Neural progenitor cell (in vitro differentiated cells): ENCODE data around the gene SPATC1L. TPM values are rescaled to one million over a fixed set of nuclear protein-coding genes. Genes with fewer than 3 reads are reported as not detected.
A peak's percentile ranks its signal among the peaks of the same experiment; 100 is the strongest.
"Not testable (repeated sequence)": the region's sequence is repeated elsewhere in the genome, so short reads cannot be mapped to it uniquely, and the experiment has no call there.

Experiments used
- DNase-seq: peaks from one replicate; pipeline ENCODE4 v3.0.0-alpha.2; 2016; ENCODE audit warnings: low spot score
- H2AFZ ChIP-seq: fragments of 200-600 bp; sonication (generic); replicated peaks from 2 replicates; pipeline ENCODE4 v1.6.1; 2016; ENCODE audit warnings: antibody characterized with exemption
- H3F3A ChIP-seq: fragments of 200-600 bp; sonication (generic); 2 replicates; pipeline ENCODE4 v1.6.1; 2016; ENCODE audit warnings: antibody characterized with exemption, low read depth
- H3K27ac ChIP-seq: fragments of 200-600 bp; sonication (generic); 2 replicates; pipeline ENCODE4 v1.5.1; 2016; ENCODE audit warnings: mild to moderate bottlenecking
- H3K27me3 ChIP-seq: fragments of 200-600 bp; sonication (generic); 2 replicates; pipeline ENCODE4 v1.6.1; 2016; ENCODE audit warnings: mild to moderate bottlenecking, moderate library complexity
- H3K36me3 ChIP-seq: fragments of 200-600 bp; sonication (generic); 2 replicates; pipeline ENCODE4 v1.5.1; 2016
- H3K4me1 ChIP-seq: fragments of 200-600 bp; sonication (generic); 2 replicates; pipeline ENCODE4 v1.6.1; 2016; ENCODE audit warnings: mixed run types
- H3K4me2 ChIP-seq: fragments of 200-600 bp; sonication (generic); 2 replicates; pipeline ENCODE4 v1.6.1; 2016
- H3K4me3 ChIP-seq: fragments of 200-600 bp; sonication (generic); 2 replicates; pipeline ENCODE4 v1.5.1; 2016
- H3K79me2 ChIP-seq: fragments of 200-600 bp; sonication (generic); 2 replicates; pipeline ENCODE4 v1.6.1; 2016; ENCODE audit warnings: low read depth
- H3K9ac ChIP-seq: fragments of 200-600 bp; sonication (generic); 2 replicates; pipeline ENCODE4 v1.6.1; 2016
- H3K9me3 ChIP-seq: fragments of 200-600 bp; sonication (generic); 2 replicates; pipeline ENCODE4 v1.5.1; 2016; ENCODE audit warnings: low read depth
- H4K20me1 ChIP-seq: fragments of 200-600 bp; sonication (generic); 2 replicates; pipeline ENCODE4 v1.6.1; 2016; ENCODE audit warnings: low read depth
- H3K27ac Mint-ChIP-seq: 3 replicates; pipeline ENCODE4 v1.8.0; 2021; ENCODE audit warnings: mixed read lengths
- H3K27me3 Mint-ChIP-seq: 2 replicates; pipeline ENCODE4 v1.8.0; 2022; ENCODE audit warnings: low read depth, mild to moderate bottlenecking, inconsistent platforms, moderate library complexity, mixed read lengths; ENCODE audit not compliant: insufficient read depth
- H3K36me3 Mint-ChIP-seq: 3 replicates; pipeline ENCODE4 v1.8.0; 2021; ENCODE audit warnings: mixed read lengths
- H3K4me1 Mint-ChIP-seq: 3 replicates; pipeline ENCODE4 v1.8.0; 2021; ENCODE audit warnings: mixed read lengths
- H3K4me3 Mint-ChIP-seq: 3 replicates; pipeline ENCODE4 v1.8.0; 2021; ENCODE audit warnings: mild to moderate bottlenecking, moderate library complexity, mixed read lengths
- H3K9me3 Mint-ChIP-seq: 3 replicates; pipeline ENCODE4 v1.8.0; 2020; ENCODE audit warnings: mixed read lengths
- EZH2 ChIP-seq: fragments of 200-600 bp; sonication (generic); IDR thresholded peaks from 2 replicates; pipeline ENCODE4 v1.6.1; 2017; ENCODE audit warnings: antibody characterized with exemption, mild to moderate bottlenecking, moderate library complexity
- EZH2phosphoT487 ChIP-seq: fragments of 200-600 bp; sonication (generic); IDR thresholded peaks from 2 replicates; pipeline ENCODE4 v1.6.1; 2017; ENCODE audit warnings: antibody characterized with exemption
- total RNA-seq: library from RNA; depleted of rRNA; stranded (reverse); fragments of >200 nt; gene quantifications from 2 replicates; pipeline ENCODE4 v1.2.3, GENCODE V29; 2015; ENCODE audit warnings: low replicate concordance
- TF ChIP-seq, protein P1 (sequence below): fragments of 200-600 bp; sonication (generic); IDR thresholded peaks from 2 replicates; pipeline ENCODE4 v1.5.1; 2017; ENCODE audit warnings: antibody characterized with exemption, mild to moderate bottlenecking

Gene SPATC1L
- total RNA-seq, 1 donor from 2014 or later = 5.1 TPM

DNA sequence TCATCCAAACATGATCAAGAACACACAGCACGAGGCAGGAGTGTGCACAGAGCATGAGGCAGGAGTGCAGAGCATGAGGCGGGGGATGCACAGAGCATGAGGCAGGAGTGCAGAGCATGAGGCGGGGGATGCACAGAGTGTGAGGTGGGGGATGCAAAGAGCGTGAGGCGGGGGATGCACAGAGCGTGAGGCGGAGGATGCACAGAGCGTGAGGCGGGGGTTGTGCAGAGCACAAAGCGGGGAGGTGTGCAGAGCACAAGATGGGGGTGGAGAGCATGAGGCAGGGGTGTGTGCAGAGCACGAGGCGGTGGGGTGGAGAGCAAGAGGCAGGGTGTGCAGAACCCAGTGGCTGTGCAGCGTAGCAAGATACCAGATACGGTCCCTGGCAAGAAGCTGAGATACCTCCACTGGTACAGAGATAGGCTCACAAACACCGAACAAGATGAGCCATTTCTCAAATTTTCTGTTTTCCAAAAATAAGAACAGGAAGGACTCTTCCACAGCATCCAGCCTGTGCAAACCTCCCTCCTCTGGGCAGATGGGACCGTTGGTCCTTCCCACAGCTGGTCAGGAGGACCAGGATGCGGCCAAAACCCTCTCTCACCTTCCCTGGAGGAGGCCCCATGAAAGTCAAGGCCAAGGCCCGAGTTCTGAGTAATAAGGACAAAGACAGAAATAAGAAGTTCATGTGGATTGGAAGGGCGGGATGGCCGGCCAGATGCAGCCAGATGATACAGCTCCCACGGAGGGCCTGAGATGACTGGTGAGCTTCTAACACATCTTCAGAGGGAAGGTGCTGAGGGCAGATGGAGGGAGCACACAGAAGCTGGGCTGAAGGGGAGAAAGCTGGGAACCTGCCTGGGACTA, 12.0 kb downstream of the SPATC1L start:
- no peak for DNase-seq

DNA sequence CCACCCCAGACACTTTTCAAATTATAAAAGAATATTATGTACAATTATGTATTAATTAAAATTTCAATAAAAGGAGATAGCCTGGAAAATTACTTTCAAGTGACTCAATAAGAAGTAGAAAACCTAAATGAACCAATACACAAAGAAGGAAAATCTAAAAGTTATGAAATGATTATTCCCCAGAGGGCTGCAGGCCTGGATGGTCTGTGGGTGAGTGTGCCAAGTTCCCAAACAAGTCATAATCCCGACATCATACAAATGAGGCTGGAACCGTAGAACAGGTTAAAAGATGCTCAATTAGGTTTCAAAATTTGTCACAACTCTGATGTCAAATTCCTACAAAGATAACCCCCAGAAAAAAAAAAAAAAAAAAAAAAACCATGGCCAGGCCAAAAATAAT, 12.7 kb downstream of the SPATC1L start:
- Histone ChIP-seq H3K27ac (no peak overlapping the region), H3K79me2 (peaks cover 27% of the 10 kb centered on the region), H3K27me3 (no peaks in the 10 kb centered on the region), H3K9ac (no peak overlapping the region), H3K36me3 (no peaks in the 10 kb centered on the region), H3F3A (no peaks in the 10 kb centered on the region), H3K4me2 (no peak overlapping the region), H4K20me1 (no peaks in the 10 kb centered on the region), H2AFZ (no peak overlapping the region), H3K4me3 (no peak overlapping the region), H3K9me3 (no peaks in the 10 kb centered on the region), H3K4me1 (no peaks in the 10 kb centered on the region)
- Mint-ChIP-seq H3K36me3 (peaks cover 9% of the 10 kb centered on the region), H3K4me1 (peaks cover 13% of the 10 kb centered on the region), H3K4me3 (no peak overlapping the region), H3K27ac (peak overlapping the region; percentile 22), H3K27me3 (peaks cover 3% of the 10 kb centered on the region), H3K9me3 (peaks cover 33% of the 10 kb centered on the region)
- no peak for DNase-seq
- TF ChIP-seq EZH2phosphoT487 (no peak), EZH2 (no peak)
- TF ChIP-seq, protein P1, sequence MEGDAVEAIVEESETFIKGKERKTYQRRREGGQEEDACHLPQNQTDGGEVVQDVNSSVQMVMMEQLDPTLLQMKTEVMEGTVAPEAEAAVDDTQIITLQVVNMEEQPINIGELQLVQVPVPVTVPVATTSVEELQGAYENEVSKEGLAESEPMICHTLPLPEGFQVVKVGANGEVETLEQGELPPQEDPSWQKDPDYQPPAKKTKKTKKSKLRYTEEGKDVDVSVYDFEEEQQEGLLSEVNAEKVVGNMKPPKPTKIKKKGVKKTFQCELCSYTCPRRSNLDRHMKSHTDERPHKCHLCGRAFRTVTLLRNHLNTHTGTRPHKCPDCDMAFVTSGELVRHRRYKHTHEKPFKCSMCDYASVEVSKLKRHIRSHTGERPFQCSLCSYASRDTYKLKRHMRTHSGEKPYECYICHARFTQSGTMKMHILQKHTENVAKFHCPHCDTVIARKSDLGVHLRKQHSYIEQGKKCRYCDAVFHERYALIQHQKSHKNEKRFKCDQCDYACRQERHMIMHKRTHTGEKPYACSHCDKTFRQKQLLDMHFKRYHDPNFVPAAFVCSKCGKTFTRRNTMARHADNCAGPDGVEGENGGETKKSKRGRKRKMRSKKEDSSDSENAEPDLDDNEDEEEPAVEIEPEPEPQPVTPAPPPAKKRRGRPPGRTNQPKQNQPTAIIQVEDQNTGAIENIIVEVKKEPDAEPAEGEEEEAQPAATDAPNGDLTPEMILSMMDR = no peak

More for the DNA sequence above, 12.0 kb downstream of the SPATC1L start:
- Mint-ChIP-seq H3K4me3 (no peak overlapping the region), H3K27me3 (peaks cover 3% of the 10 kb centered on the region), H3K36me3 (peaks cover 9% of the 10 kb centered on the region), H3K27ac (no peak overlapping the region), H3K4me1 (peaks cover 13% of the 10 kb centered on the region), H3K9me3 (peaks cover 39% of the 10 kb centered on the region)
- Histone ChIP-seq H3K27ac (no peak overlapping the region), H3K79me2 (peaks cover 33% of the 10 kb centered on the region), H3K9me3 (no peaks in the 10 kb centered on the region), H3K27me3 (no peaks in the 10 kb centered on the region), H3K4me1 (no peaks in the 10 kb centered on the region), H3K36me3 (no peaks in the 10 kb centered on the region), H4K20me1 (no peaks in the 10 kb centered on the region), H3K4me3 (no peak overlapping the region), H2AFZ (no peak overlapping the region), H3K4me2 (no peak overlapping the region), H3K9ac (no peak overlapping the region), H3F3A (no peaks in the 10 kb centered on the region)
- TF ChIP-seq, protein P1 = no peak
- no peak for TF ChIP-seq EZH2
- TF ChIP-seq EZH2phosphoT487 = no peak

GRCh38 chr21:46170436-46171193, 13.6 kb downstream of the SPATC1L start:
- not testable (repeated sequence) for H3K4me2 ChIP-seq, H3K4me1 ChIP-seq, H4K20me1 ChIP-seq, H3K27ac ChIP-seq, H3K9ac ChIP-seq, H3K27me3 ChIP-seq, H3K27me3 Mint-ChIP-seq, H3K4me3 ChIP-seq, H3K36me3 ChIP-seq, H3K9me3 ChIP-seq, H2AFZ ChIP-seq, DNase-seq, H3F3A ChIP-seq
- Mint-ChIP-seq H3K4me3 (peak overlapping the region; percentile 74), H3K9me3 (peaks cover 24% of the 10 kb centered on the region), H3K27ac (peak overlapping the region; percentile 79), H3K4me1 (peaks cover 13% of the 10 kb centered on the region), H3K36me3 (peaks cover 11% of the 10 kb centered on the region)
- peaks cover 17% of the 10 kb centered on the region for H3K79me2 ChIP-seq
